ENCODE results near the gene TNIP1. TPM values are rescaled to one million over a fixed set of nuclear protein-coding genes. Genes with fewer than 3 reads are reported as not detected.

TNIP1 gene
- total RNA-seq, 1 experiment from 2014 or later = 339 TPM

- intact Hi-C loops (cut with micrococcal nuclease; ENCODE audit: unreplicated experiment) = loop anchor here (5.0 kb wide), 1 partner anchor 187 kb away; no protein-coding TSS in a partner anchor
- peak; percentile 9 for TF ChIP-seq CTCF (IDR thresholded peaks at IDR 0.05; ENCODE audit: unreplicated experiment)
- no peak for DNase-seq
- Mint-ChIP-seq H3K27me3 (ENCODE audit: unreplicated experiment) (peaks cover 14% of the 10 kb centered on the region), H3K4me3 (ENCODE audit: low read depth, unreplicated experiment) (no peak overlapping the region), H3K9me3 (ENCODE audit: low read depth, unreplicated experiment) (peaks cover 7% of the 10 kb centered on the region), H3K4me1 (ENCODE audit: low read depth, unreplicated experiment) (no peaks in the 10 kb centered on the region), H3K36me3 (ENCODE audit: insufficient read depth, unreplicated experiment) (no peaks in the 10 kb centered on the region), H3K27ac (ENCODE audit: unreplicated experiment) (no peak overlapping the region)
- CTCF ChIA-PET = no interaction called here
- BruUV-seq (replicated peaks) = no TSS peak
Measured at GRCh38 chr5:150989695-150990094, 91.1 kb downstream of the TNIP1 start.

DNA sequence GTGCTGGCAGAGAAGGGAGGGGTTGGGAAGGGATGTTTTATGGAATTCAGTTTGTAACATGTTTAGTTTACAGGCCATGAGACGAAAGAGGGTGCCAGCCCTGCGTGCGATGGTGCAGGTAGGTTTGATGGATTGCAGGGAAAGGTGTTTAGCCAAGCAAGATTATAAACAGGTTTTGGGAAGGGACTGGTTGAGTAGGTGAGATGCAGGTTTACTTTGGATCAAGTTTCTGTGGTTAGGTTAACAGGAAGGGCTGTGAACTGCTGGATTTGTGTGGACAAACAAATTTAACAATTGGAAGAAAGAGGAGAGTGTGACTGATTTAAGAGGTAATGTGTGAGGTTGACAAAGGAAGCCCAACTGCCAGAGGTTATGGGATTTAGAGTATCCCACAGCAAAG, 93.1 kb downstream of the TNIP1 start:
- no TSS peak for BruUV-seq (replicated peaks)
- no peak overlapping the region for H3K4me3 Mint-ChIP-seq (ENCODE audit: low read depth, unreplicated experiment)
- no peaks in the 10 kb centered on the region for H3K4me1 Mint-ChIP-seq (ENCODE audit: low read depth, unreplicated experiment)
- intact Hi-C loops (cut with micrococcal nuclease; ENCODE audit: unreplicated experiment) = loop anchor here (5.0 kb wide), 1 partner anchor 185 kb away; no protein-coding TSS in a partner anchor
- CTCF ChIA-PET = no interaction called here
- H3K36me3 Mint-ChIP-seq (ENCODE audit: insufficient read depth, unreplicated experiment) = no peaks in the 10 kb centered on the region
- peaks cover 9% of the 10 kb centered on the region for H3K9me3 Mint-ChIP-seq (ENCODE audit: low read depth, unreplicated experiment)
- no peak for TF ChIP-seq CTCF (IDR thresholded peaks at IDR 0.05; ENCODE audit: unreplicated experiment)
- DNase-seq = no peak
- H3K27ac Mint-ChIP-seq (ENCODE audit: unreplicated experiment) = no peak overlapping the region
- H3K27me3 Mint-ChIP-seq (ENCODE audit: unreplicated experiment) = peaks cover 14% of the 10 kb centered on the region

Other genes with a start within 250 kb of the TNIP1 start
- not detected in 2 replicates for gene IRGM, start 234.5 kb downstream of the TNIP1 start, total RNA-seq (2022)
- gene ZNF300, start 176.1 kb downstream of the TNIP1 start, total RNA-seq (2022) = 9.1 and 11.3 TPM in 2 replicates
- not detected in 2 replicates for gene GPX3, start 60.4 kb downstream of the TNIP1 start, total RNA-seq (2022)
- gene ANXA6, start 76.7 kb upstream of the TNIP1 start, total RNA-seq (2022) = 12.5 and 16.4 TPM in 2 replicates
- 0.69 and 1.0 TPM in 2 replicates for gene CCDC69, start 143.1 kb upstream of the TNIP1 start, total RNA-seq (2022)
- gene GM2A, start 172.2 kb upstream of the TNIP1 start, total RNA-seq (2022) = 21.1 and 22.4 TPM in 2 replicates
- not detected in 2 replicates for gene SLC36A3, start 222.7 kb upstream of the TNIP1 start, total RNA-seq (2022)

All from Calu3 (cell line).